Endothelial cell of umbilical vein (primary cell): Measurements from ENCODE around the gene RASL11A. TPM values are rescaled to one million over a fixed set of nuclear protein-coding genes. Genes with fewer than 3 reads are reported as not detected.

Experiments
- BruUV-seq: library from RNA; stranded (reverse); fragments of 400-500 nt; replicated peaks from 2 replicates; lab custom pipeline; 2021; lab: Mats Ljungman, UMichigan
- CTCF ChIA-PET: fragments of 300-600, 350-600 bp; sonication (Branson Sonifier 250); formaldehyde crosslinking; loops from one replicate; lab custom pipeline; 2021; ENCODE audit warnings: antibody characterized with exemption, inconsistent platforms; lab: Charles Lee
- POLR2A ChIA-PET: fragments of 300-600, 350-600 bp; sonication (Branson Sonifier 250); formaldehyde crosslinking; loops from one replicate; lab custom pipeline; 2021; ENCODE audit warnings: antibody characterized with exemption, inconsistent platforms; lab: Charles Lee
- DNase-seq: peaks from one replicate; pipeline ENCODE4 v3.0.0-alpha.2; 2011; ENCODE audit warnings: low read depth, low spot score
- FAIRE-seq: peaks from 2 replicates; lab custom pipeline; 2011; peaks lifted over from hg19 to GRCh38; lab: Jason Lieb, UNC
- H2AFZ ChIP-seq: 2 replicates; pipeline ENCODE4 v1.6.0; 2012; ENCODE audit warnings: low read depth, low read length, control low read depth, inconsistent platforms
- H3K27ac ChIP-seq: 2 replicates; pipeline ENCODE4 v1.5.1; 2011; ENCODE audit warnings: low read depth, mild to moderate bottlenecking, control low read depth, low read length, moderate library complexity; ENCODE audit not compliant: insufficient read depth
- H3K27me3 ChIP-seq, 2 experiments: 2 replicates each; pipeline versions ENCODE4 v1.6.0 to v1.6.1; 2011; ENCODE audit warnings: low read length in 2 of 2, mixed read lengths in 1 of 2; ENCODE audit not compliant: control insufficient read depth in 2 of 2, insufficient read depth in 2 of 2
- H3K36me3 ChIP-seq, 2 experiments: 2 replicates in 1 of 2; 3 replicates in 1 of 2; pipeline ENCODE4 v1.5.1; 2011; ENCODE audit warnings: low read length in 2 of 2, mild to moderate bottlenecking in 1 of 2, moderate library complexity in 1 of 2; ENCODE audit not compliant: control insufficient read depth in 2 of 2, insufficient read depth in 2 of 2; ENCODE audit errors: extremely low read depth in 1 of 2
- H3K4me1 ChIP-seq: 3 replicates; pipeline ENCODE4 v1.5.1; 2011; ENCODE audit warnings: mild to moderate bottlenecking, low read length; ENCODE audit not compliant: control insufficient read depth, insufficient read depth; ENCODE audit errors: extremely low read depth
- H3K4me2 ChIP-seq: 2 replicates; pipeline ENCODE4 v1.6.1; 2011; ENCODE audit warnings: low read length, control low read depth, mixed read lengths; ENCODE audit not compliant: insufficient read depth
- H3K4me3 ChIP-seq, 3 experiments: fragments of 200-600 bp in 1 of 3; sonication (generic), shearing (Covaris generic) in 1 of 3; replicated peaks in 1 of 3; 2 replicates each; pipeline ENCODE4 v1.5.1; 2011 to 2016; ENCODE audit warnings: control low read depth in 3 of 3, low read length in 3 of 3, mild to moderate bottlenecking in 2 of 3, inconsistent platforms in 1 of 3, low read depth in 1 of 3, moderate library complexity in 1 of 3; ENCODE audit not compliant: insufficient read depth in 1 of 3
- H3K79me2 ChIP-seq: 2 replicates; pipeline ENCODE4 v1.6.0; 2012; ENCODE audit warnings: low read length, inconsistent platforms; ENCODE audit not compliant: control insufficient read depth, insufficient read depth
- H3K9ac ChIP-seq: replicated peaks from 2 replicates; pipeline ENCODE3; 2011; ENCODE audit warnings: low read length, control low read depth; ENCODE audit not compliant: insufficient read depth; ENCODE audit errors: extremely low read depth
- H3K9me1 ChIP-seq: replicated peaks from 3 replicates; pipeline ENCODE4 v1.6.0; 2011; ENCODE audit warnings: mild to moderate bottlenecking, low read length; ENCODE audit not compliant: control insufficient read depth, insufficient read depth; ENCODE audit errors: extremely low read depth
- H3K9me3 ChIP-seq: replicated peaks from 2 replicates; pipeline ENCODE4 v1.5.1; 2012; ENCODE audit warnings: low read length, inconsistent platforms; ENCODE audit not compliant: control insufficient read depth, insufficient read depth
- H4K20me1 ChIP-seq: replicated peaks from 2 replicates; pipeline ENCODE3; 2011; ENCODE audit warnings: mild to moderate bottlenecking, low read length; ENCODE audit not compliant: control insufficient read depth, insufficient read depth; ENCODE audit errors: extremely low read depth
- EZH2 ChIP-seq: IDR thresholded peaks from 2 replicates; pipeline ENCODE4 v1.6.1; 2012; ENCODE audit warnings: borderline replicate concordance, low read depth, mild to moderate bottlenecking, moderate library complexity, low read length, inconsistent platforms; ENCODE audit not compliant: severe bottlenecking
- FOS ChIP-seq: IDR thresholded peaks from 2 replicates; pipeline ENCODE4 v1.6.1; 2011; ENCODE audit warnings: mild to moderate bottlenecking, low read length, moderate library complexity, borderline replicate concordance; ENCODE audit not compliant: insufficient read depth
- GATA2 ChIP-seq: IDR thresholded peaks from 2 replicates; pipeline ENCODE4 v1.7.0; 2011; ENCODE audit warnings: low read depth, mild to moderate bottlenecking, moderate library complexity, mixed read lengths, low read length; ENCODE audit not compliant: insufficient read length, insufficient read depth
- JUN ChIP-seq: IDR thresholded peaks from 2 replicates; pipeline ENCODE4 v1.6.1; 2011; ENCODE audit warnings: borderline replicate concordance, low read depth; ENCODE audit not compliant: insufficient read length, insufficient read depth
- POLR2A ChIP-seq: IDR thresholded peaks from 2 replicates; pipeline ENCODE4 v1.6.1; 2012; ENCODE audit warnings: low read depth, mild to moderate bottlenecking, control low read depth, low read length
- POLR2AphosphoS5 ChIP-seq: IDR thresholded peaks from 2 replicates; pipeline ENCODE4 v1.6.1; 2012; ENCODE audit warnings: low read depth, mild to moderate bottlenecking, control low read depth, low read length, moderate library complexity; ENCODE audit not compliant: insufficient read depth
- dilution Hi-C: fragments of 300-500 bp; cut with MboI; formaldehyde crosslinking; loops from one replicate; pipeline ENCODE4 v1.15.0; 2019; ENCODE audit warnings: low sequenced_read_pairs; ENCODE audit not compliant: extremely low pct_ligation_motif_present
- intact Hi-C: fragments of 100-400 bp; cut with micrococcal nuclease; formaldehyde crosslinking; loops from one replicate; pipeline ENCODE4 v1.10.0; 2022
- polyA plus RNA-seq, 4 experiments: library from polyadenylated mRNA; depleted of rRNA in 3 of 4; stranded (reverse) in 3 of 4; unstranded in 1 of 4; fragments of >200 nt; gene quantifications; 2 replicates each; pipeline versions ENCODE4 v1.2.1 to v1.2.3, GENCODE V29; 2011 to 2012; ENCODE audit warnings: missing spikeins in 1 of 4
- total RNA-seq: library from RNA; stranded (reverse); gene quantifications from 2 replicates; pipeline ENCODE4 v1.2.3, GENCODE V29; 2021
- TF ChIP-seq, protein P1 (sequence below): IDR thresholded peaks from 2 replicates; pipeline ENCODE4 v1.6.1; 2011; ENCODE audit not compliant: insufficient read depth, insufficient read length
- TF ChIP-seq, protein P2 (sequence below), 2 donors: IDR thresholded peaks; 1 replicate in 1 of 2; 2 replicates in 1 of 2; pipeline ENCODE4 v1.5.1; 2011; ENCODE audit warnings: low read length in 2 of 2, mild to moderate bottlenecking in 2 of 2, moderate library complexity in 2 of 2, control low read depth in 1 of 2, inconsistent platforms in 1 of 2, low read depth in 1 of 2; ENCODE audit not compliant: insufficient read depth in 1 of 2; ENCODE audit errors: extremely low read depth in 1 of 2

The RASL11A gene
- total and polyA plus RNA-seq, 2 donors (not counting 3 experiments of a cell fraction or from before 2014, with no cell fraction given), result 1.2 to 1.3 TPM

DNA sequence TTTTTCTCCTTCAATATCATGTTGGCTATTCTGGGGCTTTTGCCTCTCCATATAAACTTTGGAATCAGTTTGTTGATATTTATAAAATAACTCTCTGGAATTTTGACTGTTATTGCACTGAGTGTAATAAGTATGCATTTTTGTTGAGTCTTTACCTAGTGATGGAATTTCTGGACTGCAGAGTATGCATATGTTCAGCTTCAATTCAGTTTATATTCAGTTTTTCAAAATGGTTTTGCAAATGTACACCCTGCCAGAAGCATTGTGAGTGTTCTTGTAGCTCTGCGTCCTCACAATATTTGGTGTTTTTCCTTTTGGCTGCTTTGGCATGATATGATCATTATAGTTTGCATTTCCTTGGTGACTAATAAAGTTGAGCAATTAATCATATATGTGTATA lies 43.1 kb downstream of the RASL11A start:
- no peak overlapping the region for H2AFZ ChIP-seq
- H3K4me3 ChIP-seq, result no peak overlapping the region
- DNase-seq (no peak), FAIRE-seq (no peak)
- CTCF ChIA-PET, result no interaction called here
- H3K4me2 ChIP-seq, result no peak overlapping the region
- dilution Hi-C loops (no loop called here), intact Hi-C loops (no loop called here)
- TF ChIP-seq FOS (no peak), EZH2 (no peak), GATA2 (no peak), POLR2A (no peak), JUN (no peak), POLR2AphosphoS5 (no peak)
- TF ChIP-seq, protein P1, sequence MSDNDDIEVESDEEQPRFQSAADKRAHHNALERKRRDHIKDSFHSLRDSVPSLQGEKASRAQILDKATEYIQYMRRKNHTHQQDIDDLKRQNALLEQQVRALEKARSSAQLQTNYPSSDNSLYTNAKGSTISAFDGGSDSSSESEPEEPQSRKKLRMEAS, result no peak
- TF ChIP-seq, protein P2, sequence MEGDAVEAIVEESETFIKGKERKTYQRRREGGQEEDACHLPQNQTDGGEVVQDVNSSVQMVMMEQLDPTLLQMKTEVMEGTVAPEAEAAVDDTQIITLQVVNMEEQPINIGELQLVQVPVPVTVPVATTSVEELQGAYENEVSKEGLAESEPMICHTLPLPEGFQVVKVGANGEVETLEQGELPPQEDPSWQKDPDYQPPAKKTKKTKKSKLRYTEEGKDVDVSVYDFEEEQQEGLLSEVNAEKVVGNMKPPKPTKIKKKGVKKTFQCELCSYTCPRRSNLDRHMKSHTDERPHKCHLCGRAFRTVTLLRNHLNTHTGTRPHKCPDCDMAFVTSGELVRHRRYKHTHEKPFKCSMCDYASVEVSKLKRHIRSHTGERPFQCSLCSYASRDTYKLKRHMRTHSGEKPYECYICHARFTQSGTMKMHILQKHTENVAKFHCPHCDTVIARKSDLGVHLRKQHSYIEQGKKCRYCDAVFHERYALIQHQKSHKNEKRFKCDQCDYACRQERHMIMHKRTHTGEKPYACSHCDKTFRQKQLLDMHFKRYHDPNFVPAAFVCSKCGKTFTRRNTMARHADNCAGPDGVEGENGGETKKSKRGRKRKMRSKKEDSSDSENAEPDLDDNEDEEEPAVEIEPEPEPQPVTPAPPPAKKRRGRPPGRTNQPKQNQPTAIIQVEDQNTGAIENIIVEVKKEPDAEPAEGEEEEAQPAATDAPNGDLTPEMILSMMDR (IDR thresholded peaks at IDR 0.05; ENCODE audit: extremely low read depth in 1 of 2, insufficient read depth in 1 of 2, low read depth in 1 of 2, low read length in 2 of 2), result no peak
- BruUV-seq, result no TSS peak
- H3K4me1 ChIP-seq, result no peaks in the 10 kb centered on the region
- H3K27ac ChIP-seq, result no peak overlapping the region
- POLR2A ChIA-PET, result no interaction called here
- no peaks in the 10 kb centered on the region for H4K20me1 ChIP-seq
- H3K9ac ChIP-seq, result no peak overlapping the region
- no peaks in the 10 kb centered on the region for H3K27me3 ChIP-seq
- no peaks in the 10 kb centered on the region for H3K36me3 ChIP-seq
- no peaks in the 10 kb centered on the region for H3K79me2 ChIP-seq
- no peaks in the 10 kb centered on the region for H3K9me1 ChIP-seq
- no peaks in the 10 kb centered on the region for H3K9me3 ChIP-seq
